SK-N-SH (cell line): ENCODE measurements around the gene STPG2. TPM values are rescaled to one million over a fixed set of nuclear protein-coding genes. Genes with fewer than 3 reads are reported as not detected.

Experiments used
- CTCF ChIA-PET: fragments of 300-600, 350-600 bp; formaldehyde crosslinking; extraction: SDS; loops from one replicate; lab custom pipeline; 2021; lab: Yijun Ruan, JAX
- POLR2A ChIA-PET: fragments of 350-600 bp; sonication (Branson Sonifier 250); formaldehyde crosslinking; extraction: SDS; loops from one replicate; lab custom pipeline; 2020; ENCODE audit warnings: antibody characterized with exemption, inconsistent platforms; lab: Yijun Ruan, JAX
- DNase-seq: peaks from one replicate; pipeline ENCODE4 v3.0.0; 2012
- H2AFZ ChIP-seq: fragments of 200-600 bp; sonication (generic); 2 replicates; pipeline ENCODE4 v1.8.1; 2016; ENCODE audit warnings: antibody characterized with exemption, mild to moderate bottlenecking, low read depth
- H3F3A ChIP-seq: fragments of 200-600 bp; sonication (generic); replicated peaks from 2 replicates; pipeline ENCODE3; 2016; ENCODE audit warnings: antibody characterized with exemption, mild to moderate bottlenecking; ENCODE audit not compliant: insufficient read depth
- H3K27ac ChIP-seq, 2 experiments: fragments of 200-500 bp in 1 of 2; fragments of 200-600 bp in 1 of 2; sonication (Bioruptor generic) in 1 of 2; sonication (generic), shearing (Covaris generic) in 1 of 2; 2 replicates each; pipeline versions ENCODE4 v1.5.1 to v1.6.1; 2014 to 2016; ENCODE audit warnings: low read depth in 2 of 2, inconsistent platforms in 1 of 2, low read length in 1 of 2, mild to moderate bottlenecking in 1 of 2, mixed read lengths in 1 of 2
- H3K27me3 ChIP-seq: fragments of 200-600 bp; sonication (generic), shearing (Covaris generic); 2 replicates; pipeline ENCODE4 v1.6.1; 2016; ENCODE audit warnings: mixed run types; ENCODE audit not compliant: insufficient read depth
- H3K36me3 ChIP-seq, 2 experiments: fragments of 200-500 bp in 1 of 2; fragments of 200-600 bp in 1 of 2; sonication (Bioruptor generic) in 1 of 2; sonication (generic) in 1 of 2; replicated peaks in 1 of 2; 2 replicates each; pipeline versions ENCODE3 to v1.5.1; 2014 to 2016; ENCODE audit warnings: low read length in 1 of 2, mild to moderate bottlenecking in 1 of 2; ENCODE audit not compliant: insufficient read depth in 2 of 2, control insufficient read depth in 1 of 2
- H3K4me1 ChIP-seq, 2 experiments: fragments of 200-500 bp in 1 of 2; fragments of 200-600 bp in 1 of 2; sonication (Bioruptor generic) in 1 of 2; sonication (generic), shearing (Covaris generic) in 1 of 2; 2 replicates each; pipeline versions ENCODE4 v1.5.1 to v1.6.1; 2014 to 2016; ENCODE audit warnings: low read depth in 1 of 2, low read length in 1 of 2, mixed run types in 1 of 2; ENCODE audit not compliant: insufficient read depth in 2 of 2, control insufficient read depth in 1 of 2
- H3K4me2 ChIP-seq: fragments of 200-600 bp; sonication (generic), shearing (Covaris generic); 2 replicates; pipeline ENCODE4 v1.6.1; 2017; ENCODE audit warnings: mixed run types
- H3K4me3 ChIP-seq, 2 experiments: fragments of 200-500 bp in 1 of 2; fragments of 200-600 bp in 1 of 2; sonication (Bioruptor generic) in 1 of 2; sonication (generic), shearing (Covaris generic) in 1 of 2; 2 replicates each; pipeline versions ENCODE4 v1.5.1 to v1.8.1; 2014 to 2016; ENCODE audit warnings: low read depth in 2 of 2, inconsistent platforms in 1 of 2, low read length in 1 of 2, mild to moderate bottlenecking in 1 of 2, mixed read lengths in 1 of 2, moderate library complexity in 1 of 2
- H3K79me2 ChIP-seq: fragments of 200-600 bp; sonication (generic); 2 replicates; pipeline ENCODE4 v1.8.1; 2017; ENCODE audit warnings: mild to moderate bottlenecking; ENCODE audit not compliant: insufficient read depth
- H3K9ac ChIP-seq: fragments of 200-600 bp; sonication (generic); 2 replicates; pipeline ENCODE4 v1.6.1; 2017; ENCODE audit warnings: mixed run types
- H3K9me2 ChIP-seq: fragments of 200-600 bp; sonication (generic); 2 replicates; pipeline ENCODE4 v1.6.1; 2017; ENCODE audit warnings: mixed run types
- H3K9me3 ChIP-seq: fragments of 200-600 bp; sonication (generic); 2 replicates; pipeline ENCODE4 v1.6.1; 2017; ENCODE audit warnings: mixed run types, mild to moderate bottlenecking, moderate library complexity
- H4K20me1 ChIP-seq: fragments of 200-600 bp; sonication (generic); 2 replicates; pipeline ENCODE4 v1.6.1; 2017; ENCODE audit warnings: mild to moderate bottlenecking, mixed run types; ENCODE audit not compliant: insufficient read depth
- CHD2 ChIP-seq: fragments of 150-350 bp; IDR thresholded peaks from 2 replicates; pipeline ENCODE4 v1.6.1; 2018; ENCODE audit warnings: low read length; ENCODE audit not compliant: partially characterized antibody
- ELF1 ChIP-seq: IDR thresholded peaks from 2 replicates; pipeline ENCODE4 v1.4.0; 2012
- FOXM1 ChIP-seq: IDR thresholded peaks from 2 replicates; pipeline ENCODE4 v1.4.0; 2012; ENCODE audit warnings: low read depth, mild to moderate bottlenecking
- GABPA ChIP-seq: IDR thresholded peaks from 2 replicates; pipeline ENCODE4 v1.4.0; 2012; ENCODE audit warnings: low read depth, mild to moderate bottlenecking
- IRF3 ChIP-seq: fragments of 150-350 bp; IDR thresholded peaks from 2 replicates; pipeline ENCODE4 v1.6.1; 2016; ENCODE audit warnings: mild to moderate bottlenecking, low read depth, low read length
- NRF1 ChIP-seq: IDR thresholded peaks from 2 replicates; pipeline ENCODE4 v1.6.1; 2012; ENCODE audit warnings: low read depth, mild to moderate bottlenecking, low read length
- RAD21 ChIP-seq: IDR thresholded peaks from 2 replicates; pipeline ENCODE4 v1.6.1; 2012; ENCODE audit warnings: mild to moderate bottlenecking, low read length
- REST ChIP-seq: IDR thresholded peaks from 2 replicates; pipeline ENCODE4 v1.6.1; 2012; ENCODE audit warnings: mild to moderate bottlenecking, low read depth, low read length, moderate library complexity
- RFX5 ChIP-seq: IDR thresholded peaks from 2 replicates; pipeline ENCODE4 v1.6.1; 2012; ENCODE audit warnings: mild to moderate bottlenecking, improper control_type of control experiment, low read length
- SIN3A ChIP-seq: IDR thresholded peaks from 2 replicates; pipeline ENCODE4 v1.6.1; 2012; ENCODE audit warnings: low read depth, mild to moderate bottlenecking, low read length, moderate library complexity, borderline replicate concordance
- TCF12 ChIP-seq: IDR thresholded peaks from 2 replicates; pipeline ENCODE4 v1.4.0; 2012
- USF1 ChIP-seq: IDR thresholded peaks from 2 replicates; pipeline ENCODE4 v1.4.0; 2012; ENCODE audit warnings: low read depth, borderline replicate concordance
- USF2 ChIP-seq: fragments of 150-350 bp; IDR thresholded peaks from 2 replicates; pipeline ENCODE4 v1.6.1; 2017; ENCODE audit warnings: antibody characterized with exemption, low read length, low read depth, borderline replicate concordance
- ZBTB33 ChIP-seq: IDR thresholded peaks from 2 replicates; pipeline ENCODE4 v1.4.0; 2012; ENCODE audit warnings: low read depth, borderline replicate concordance
- WGBS: methylation state at CpG from one replicate; pipeline ENCODE4 v1.1.6; 2017; ENCODE audit warnings: low lambda C conversion rate; 5-methylcytosine and 5-hydroxymethylcytosine counted together
- polyA plus RNA-seq, 3 experiments: library from polyadenylated mRNA; depleted of rRNA; stranded (reverse); fragments of >200 nt; gene quantifications; 2 replicates each; pipeline ENCODE4 v1.2.3, GENCODE V29; 2012

Gene STPG2
- polyA plus RNA-seq, 1 of the 3 experiments (the other 2 are of a cell fraction), result not detected

GRCh38 chr4:97867557-97868091 lies 275.7 kb downstream of the STPG2 start:
- Histone ChIP-seq H3K79me2 (no peaks in the 10 kb centered on the region), H3K27me3 (no peaks in the 10 kb centered on the region), H3K9me2 (no peaks in the 10 kb centered on the region; the same call in 1 of the 2 replicates), H3K4me3 (no peak overlapping the region), H3K27ac (peak overlapping the region in 1 of 2 experiments; percentile 47; a peak in 2 of 4 replicates), H3K9me3 (no peaks in the 10 kb centered on the region; the same call in 1 of the 2 replicates), H3K36me3 (no peaks in the 10 kb centered on the region), H3K4me1 (peaks cover 0 to 3% of the 10 kb centered on the region in 2 experiments; a peak in 2 of 4 replicates), H3K9ac (no peak overlapping the region), H2AFZ (no peak overlapping the region), H3F3A (no peaks in the 10 kb centered on the region), H3K4me2 (no peak overlapping the region), H4K20me1 (no peaks in the 10 kb centered on the region)
- CTCF ChIA-PET, result interaction anchor here (1.1 kb wide), 1 partner anchor 13 kb away, joined by 3 read pairs; no protein-coding TSS in a partner anchor
- POLR2A ChIA-PET, result no interaction called here
- DNase-seq, result peak; percentile 4
- TF ChIP-seq USF1, result no peak
- TF ChIP-seq GABPA, result no peak
- no peak for TF ChIP-seq CHD2
- no peak for TF ChIP-seq REST
- no peak for TF ChIP-seq SIN3A
- WGBS, result 0% methylated on average over 1 of the region's 1 CpG

- no peaks in the 10 kb centered on the region for H4K20me1 ChIP-seq
- H3K9me2 ChIP-seq, result no peaks in the 10 kb centered on the region; the same call in 1 of the 2 replicates
- no peak overlapping the region for H3K4me2 ChIP-seq
- no peak overlapping the region for H2AFZ ChIP-seq
- H3K27ac ChIP-seq, result peak overlapping the region in 1 of 2 experiments; percentile 47; a peak in 2 of 4 replicates
- ChIA-PET CTCF (no interaction called here), POLR2A (no interaction called here)
- DNase-seq, result no peak
- peaks cover 0 to 3% of the 10 kb centered on the region in 2 experiments; a peak in 2 of 4 replicates for H3K4me1 ChIP-seq
- H3F3A ChIP-seq, result no peaks in the 10 kb centered on the region
- H3K9me3 ChIP-seq, result no peaks in the 10 kb centered on the region; the same call in 1 of the 2 replicates
- no peak overlapping the region for H3K4me3 ChIP-seq
- H3K9ac ChIP-seq, result no peak overlapping the region
- H3K36me3 ChIP-seq, result no peaks in the 10 kb centered on the region
- no peaks in the 10 kb centered on the region for H3K79me2 ChIP-seq
- no peaks in the 10 kb centered on the region for H3K27me3 ChIP-seq
- TF ChIP-seq ELF1 (no peak), RFX5 (no peak), TCF12 (no peak), IRF3 (no peak), ZBTB33 (no peak), NRF1 (no peak), USF2 (no peak), USF1 (no peak), FOXM1 (no peak), RAD21 (no peak)
These were observed 276.3 kb downstream of the STPG2 start for GRCh38 chr4:97866821-97867556.
